Prostate gland (tissue), 1 donor: Measurements from ENCODE around the gene CLDN19.
"Not testable (repeated sequence)": the region's sequence is repeated elsewhere in the genome, so short reads cannot be mapped to it uniquely, and the experiment has no call there.

ENCODE experiments used
- POLR2A ChIP-seq: fragments of 450-650 bp; IDR thresholded peaks from one replicate; pipeline ENCODE4 v1.6.1; 2016; ENCODE audit warnings: antibody characterized with exemption, mild to moderate bottlenecking
- POLR2AphosphoS5 ChIP-seq: sonication (generic); formaldehyde crosslinking; IDR thresholded peaks from one replicate; pipeline ENCODE4 v1.6.1; 2017; ENCODE audit warnings: antibody characterized with exemption

DNA sequence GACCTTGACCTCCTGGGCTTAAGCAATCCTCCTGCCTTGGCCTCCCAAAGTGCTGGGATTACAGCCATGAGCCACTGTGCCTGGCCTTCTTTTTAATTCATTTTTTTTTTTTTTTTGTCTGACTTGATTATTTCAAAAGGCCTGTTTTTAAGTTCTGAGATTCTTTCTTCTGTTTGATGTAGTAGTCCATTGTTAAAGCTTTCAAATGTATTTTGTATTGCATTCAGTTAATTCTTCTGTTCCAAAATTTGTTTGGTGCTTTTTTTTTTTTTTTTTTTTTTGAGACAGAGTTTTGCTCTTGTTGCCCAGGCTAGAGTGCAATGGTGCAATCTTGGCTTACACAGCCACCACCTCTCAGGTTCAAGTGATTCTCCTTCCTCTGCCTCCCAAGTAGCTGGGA lies 25.6 kb downstream of the CLDN19 start:
- not testable (repeated sequence) for TF ChIP-seq POLR2AphosphoS5, POLR2A
